Measurements from ENCODE around the gene CELF1.

- no peak for TF ChIP-seq USF2 (IDR thresholded peaks at IDR 0.05; ENCODE audit: borderline replicate concordance, low read depth, low read length)
- no peak for TF ChIP-seq REST (IDR thresholded peaks at IDR 0.05; ENCODE audit: low read depth, low read length)
- no peak for TF ChIP-seq CTCF (IDR thresholded peaks at IDR 0.05)
- TF ChIP-seq TCF12 (IDR thresholded peaks at IDR 0.05) = no peak
- TF ChIP-seq EP300 (IDR thresholded peaks at IDR 0.05; ENCODE audit: borderline replicate concordance in 1 of 2, low read depth in 1 of 2, low read length in 1 of 2) = no peak
- TF ChIP-seq NRF1 (IDR thresholded peaks at IDR 0.05; ENCODE audit: low read depth, low read length) = no peak
Measured at GRCh38 chr11:47529951-47530350, 23.0 kb downstream of the CELF1 start.
